ENCODE data around the gene ZNF217.
A peak's percentile ranks its signal among the peaks of the same experiment; 100 is the strongest.
"Not testable (repeated sequence)": the region's sequence is repeated elsewhere in the genome, so short reads cannot be mapped to it uniquely, and the experiment has no call there.

The ZNF217 gene

DNA sequence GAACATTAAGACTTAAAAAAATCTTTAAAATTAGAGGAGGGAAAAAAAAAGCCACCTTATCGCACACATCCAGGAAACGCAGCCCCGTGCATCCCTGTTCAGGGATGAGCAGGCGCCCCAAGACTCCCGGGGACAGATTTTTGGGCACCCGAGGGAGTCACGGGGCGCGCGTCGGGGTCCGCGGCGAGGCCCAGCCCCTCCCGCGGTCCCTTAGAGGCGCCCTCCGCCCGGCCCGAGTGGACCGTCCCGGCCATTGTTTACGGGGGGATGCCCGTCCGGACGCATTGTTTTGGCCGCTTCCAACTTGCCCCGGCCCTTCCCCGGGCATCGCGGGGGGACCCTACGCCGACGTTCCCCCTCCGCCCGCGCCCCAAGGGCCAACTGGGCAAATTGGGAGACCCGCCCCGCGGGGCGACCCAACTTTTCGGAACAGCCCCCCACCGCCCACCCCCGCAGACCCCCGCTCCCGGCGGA, 610 bp downstream of the ZNF217 start:
- H3K27ac Mint-ChIP-seq: peak overlapping the region; percentile 98 to 99 (median 99)

DNA sequence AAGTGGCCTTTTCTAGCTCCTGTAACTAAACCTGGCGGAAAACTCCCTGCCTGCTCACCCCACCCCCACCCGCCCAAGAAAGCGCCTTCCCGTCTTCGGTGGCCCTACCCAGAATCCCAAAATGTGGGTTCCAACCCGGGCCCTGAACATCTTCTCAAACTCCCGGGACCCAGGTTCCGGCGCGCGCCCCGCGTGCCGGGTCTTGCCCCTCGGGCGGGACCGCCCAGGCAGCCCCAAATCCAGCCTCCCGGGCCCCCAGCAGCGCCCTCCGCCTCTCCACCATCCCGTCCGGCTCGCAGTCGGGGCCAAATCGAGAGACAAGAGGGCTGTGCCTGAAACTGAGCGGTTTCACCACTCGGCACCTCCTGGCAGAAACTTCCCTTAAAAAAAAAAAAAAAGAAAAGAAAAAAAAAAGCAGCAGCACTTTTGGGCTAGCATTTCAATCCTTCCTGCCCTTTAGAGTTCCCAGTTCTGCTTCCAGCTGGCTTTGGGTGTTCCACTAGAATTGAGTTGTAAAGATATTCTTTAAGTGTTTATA, 1.1 kb downstream of the ZNF217 start:
- H3K9me3 Mint-ChIP-seq; H3K27me3 Mint-ChIP-seq (ENCODE audit: low read depth); H3K36me3 Mint-ChIP-seq (ENCODE audit: low read depth): not testable (repeated sequence)
- Mint-ChIP-seq H3K4me1 (peaks cover 64% of the 10 kb centered on the region), H3K27ac (peak overlapping the region; percentile 98 to 99 (median 99)), H3K4me3 (peak overlapping the region; percentile 90 to 99 (median 95))

More for the DNA sequence above, 610 bp downstream of the ZNF217 start:
- Mint-ChIP-seq H3K9me3 (no peaks in the 10 kb centered on the region), H3K36me3 (ENCODE audit: low read depth) (no peaks in the 10 kb centered on the region), H3K27me3 (ENCODE audit: low read depth) (no peaks in the 10 kb centered on the region), H3K4me3 (peak overlapping the region; percentile 90 to 99 (median 95)), H3K4me1 (peaks cover 68% of the 10 kb centered on the region)
- TF ChIP-seq, protein P1, sequence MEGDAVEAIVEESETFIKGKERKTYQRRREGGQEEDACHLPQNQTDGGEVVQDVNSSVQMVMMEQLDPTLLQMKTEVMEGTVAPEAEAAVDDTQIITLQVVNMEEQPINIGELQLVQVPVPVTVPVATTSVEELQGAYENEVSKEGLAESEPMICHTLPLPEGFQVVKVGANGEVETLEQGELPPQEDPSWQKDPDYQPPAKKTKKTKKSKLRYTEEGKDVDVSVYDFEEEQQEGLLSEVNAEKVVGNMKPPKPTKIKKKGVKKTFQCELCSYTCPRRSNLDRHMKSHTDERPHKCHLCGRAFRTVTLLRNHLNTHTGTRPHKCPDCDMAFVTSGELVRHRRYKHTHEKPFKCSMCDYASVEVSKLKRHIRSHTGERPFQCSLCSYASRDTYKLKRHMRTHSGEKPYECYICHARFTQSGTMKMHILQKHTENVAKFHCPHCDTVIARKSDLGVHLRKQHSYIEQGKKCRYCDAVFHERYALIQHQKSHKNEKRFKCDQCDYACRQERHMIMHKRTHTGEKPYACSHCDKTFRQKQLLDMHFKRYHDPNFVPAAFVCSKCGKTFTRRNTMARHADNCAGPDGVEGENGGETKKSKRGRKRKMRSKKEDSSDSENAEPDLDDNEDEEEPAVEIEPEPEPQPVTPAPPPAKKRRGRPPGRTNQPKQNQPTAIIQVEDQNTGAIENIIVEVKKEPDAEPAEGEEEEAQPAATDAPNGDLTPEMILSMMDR (IDR thresholded peaks at IDR 0.05; ENCODE audit: unreplicated experiment in 3 of 3): no peak

DNA sequence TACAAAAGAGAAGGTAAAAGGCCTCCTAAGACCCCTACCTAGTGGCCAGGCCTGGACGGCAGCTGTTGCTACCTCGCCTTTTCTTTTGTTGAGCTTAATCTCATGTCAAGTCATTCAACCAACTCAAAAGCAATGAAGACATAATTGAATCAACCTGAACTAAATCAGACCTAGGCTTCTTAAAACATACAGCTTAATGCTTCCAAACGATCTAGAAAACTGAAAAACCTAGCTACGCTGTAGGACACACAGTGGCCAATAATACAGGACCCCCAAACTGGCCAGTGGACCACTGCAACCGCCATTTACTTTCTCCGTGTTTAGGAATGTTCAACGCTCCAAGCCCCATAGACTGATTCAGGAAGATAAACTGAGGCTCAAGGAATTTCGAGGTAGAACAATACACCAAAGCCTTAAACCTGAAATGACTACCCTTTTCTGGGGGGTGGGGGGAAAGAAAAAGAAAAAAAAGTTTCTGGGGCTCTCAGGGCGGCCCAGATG, 1.6 kb downstream of the ZNF217 start:
- Mint-ChIP-seq H3K27ac (peak overlapping the region; percentile 98 to 99 (median 99)), H3K4me1 (peaks cover 59% of the 10 kb centered on the region), H3K4me3 (peak overlapping the region; percentile 90 to 99 (median 95))
- not testable (repeated sequence) for H3K27me3 Mint-ChIP-seq (ENCODE audit: low read depth); H3K36me3 Mint-ChIP-seq (ENCODE audit: low read depth); H3K9me3 Mint-ChIP-seq

DNA sequence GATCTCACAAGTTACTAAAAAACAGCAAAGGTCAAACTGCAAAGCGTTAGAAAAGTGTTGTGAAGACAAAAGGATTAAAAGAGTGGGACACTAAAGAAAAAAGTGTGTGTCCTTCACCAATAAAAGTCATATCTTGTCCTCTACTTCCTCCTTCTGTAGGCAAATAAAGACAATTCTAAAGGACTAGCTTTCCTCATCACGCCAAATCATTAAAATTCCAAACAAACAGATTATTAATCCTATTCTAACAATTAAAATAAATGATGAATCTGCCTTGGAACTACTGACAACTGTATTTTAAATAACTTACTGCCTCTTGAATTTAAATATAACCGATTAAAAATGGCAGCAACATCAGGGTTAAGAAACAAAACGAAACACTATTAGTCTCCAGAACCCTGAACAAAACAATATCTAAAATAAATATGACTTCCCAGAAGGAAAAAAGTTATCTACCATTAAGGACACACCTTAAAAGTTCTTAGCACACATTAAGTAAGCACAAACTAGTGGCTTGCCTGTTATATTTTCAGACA, 2.4 kb downstream of the ZNF217 start:
- peaks cover 58% of the 10 kb centered on the region for H3K4me1 Mint-ChIP-seq
- H3K9me3 Mint-ChIP-seq; H3K36me3 Mint-ChIP-seq (ENCODE audit: low read depth); H3K27me3 Mint-ChIP-seq (ENCODE audit: low read depth): not testable (repeated sequence)
- peak overlapping the region; percentile 98 to 99 (median 99) for H3K27ac Mint-ChIP-seq
- H3K4me3 Mint-ChIP-seq: peak overlapping the region; percentile 90 to 99 (median 95)

DNA sequence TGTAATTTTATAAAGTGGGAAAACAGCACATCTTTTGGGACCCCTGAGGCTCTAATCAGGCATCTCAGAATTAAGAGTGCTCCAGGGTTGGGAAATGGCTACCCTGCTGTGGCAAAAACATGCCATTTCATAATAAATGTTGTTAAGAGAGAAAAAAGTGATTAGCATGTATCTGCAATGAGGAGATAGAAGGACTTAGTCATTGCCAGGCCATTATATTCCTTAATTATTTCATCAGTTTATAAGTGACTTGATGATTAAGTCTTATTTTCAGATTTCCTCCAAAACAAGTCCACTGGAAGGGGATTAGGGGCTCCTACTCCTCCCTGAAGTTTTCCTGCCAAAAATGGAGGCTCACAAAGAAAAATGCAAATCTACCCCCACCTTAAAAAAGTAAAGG, 3.0 kb downstream of the ZNF217 start:
- not testable (repeated sequence) for H3K36me3 Mint-ChIP-seq (ENCODE audit: low read depth); H3K27me3 Mint-ChIP-seq (ENCODE audit: low read depth); H3K9me3 Mint-ChIP-seq

DNA sequence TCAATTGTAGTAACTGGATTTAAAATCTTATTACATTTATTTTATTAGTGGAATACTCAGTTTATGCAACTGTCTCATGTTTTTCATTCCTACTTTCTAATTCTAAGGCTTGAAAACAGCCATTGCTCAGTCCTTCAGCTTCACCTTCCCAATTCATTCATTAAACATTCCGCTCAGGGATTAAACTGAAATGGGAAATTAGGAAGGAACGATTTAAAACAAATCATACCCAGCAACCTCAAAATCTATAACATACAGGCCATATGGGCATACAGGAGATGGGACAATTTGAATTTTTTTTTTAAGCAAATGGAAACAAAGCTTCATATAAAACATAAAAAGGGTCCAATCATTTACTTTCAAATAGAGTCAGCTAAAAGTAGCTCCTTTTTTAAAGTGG, 3.5 kb downstream of the ZNF217 start:
- Mint-ChIP-seq H3K4me3 (peak overlapping the region; percentile 90 to 99 (median 95)), H3K27ac (peak overlapping the region; percentile 98 to 99 (median 99)), H3K4me1 (peaks cover 58% of the 10 kb centered on the region)
- not testable (repeated sequence) for H3K36me3 Mint-ChIP-seq (ENCODE audit: low read depth); H3K9me3 Mint-ChIP-seq; H3K27me3 Mint-ChIP-seq (ENCODE audit: low read depth)

More for the DNA sequence above, 3.0 kb downstream of the ZNF217 start:
- peaks cover 58% of the 10 kb centered on the region for H3K4me1 Mint-ChIP-seq
- peak overlapping the region; percentile 90 to 99 (median 95) for H3K4me3 Mint-ChIP-seq
- H3K27ac Mint-ChIP-seq: peak overlapping the region; percentile 98 to 99 (median 99)

DNA sequence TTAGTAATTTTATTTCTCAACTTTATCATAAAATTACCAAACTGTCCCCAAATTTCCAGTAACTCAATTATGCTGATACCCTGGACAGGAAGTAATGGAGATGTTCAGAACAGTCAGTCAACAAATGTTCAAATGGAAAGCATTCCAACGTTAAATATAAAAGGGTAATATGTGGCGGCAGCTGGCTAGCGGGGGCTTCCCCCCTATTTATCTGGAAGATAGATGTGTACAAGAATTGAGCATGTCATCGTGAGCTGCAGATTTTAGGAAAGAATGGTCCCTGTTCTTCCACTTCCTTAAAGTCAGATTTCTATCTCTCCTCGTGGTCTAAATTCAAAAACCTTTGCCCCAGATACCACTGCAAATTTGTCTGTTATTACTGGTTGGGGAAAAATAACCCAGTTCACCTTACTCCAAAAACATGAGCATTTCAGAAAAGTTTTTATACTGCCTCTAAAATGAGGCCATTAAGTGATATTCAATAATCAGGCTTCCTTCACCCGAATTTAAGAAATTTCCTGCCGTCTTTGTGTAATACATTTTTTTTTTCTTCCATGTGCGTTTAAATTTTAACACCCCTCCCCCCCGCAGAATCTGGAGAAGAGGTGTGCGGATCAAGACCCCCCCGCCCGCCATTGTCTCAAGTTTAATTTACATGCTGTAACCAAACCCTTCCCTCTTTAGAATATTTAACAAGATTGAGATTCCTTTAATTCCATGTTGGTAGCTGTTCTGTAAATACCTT, 4.1 kb downstream of the ZNF217 start:
- H3K9me3 Mint-ChIP-seq; H3K27me3 Mint-ChIP-seq (ENCODE audit: low read depth); H3K36me3 Mint-ChIP-seq (ENCODE audit: low read depth): not testable (repeated sequence)
- Mint-ChIP-seq H3K4me1 (peaks cover 55% of the 10 kb centered on the region), H3K4me3 (peak overlapping the region; percentile 90 to 99 (median 95)), H3K27ac (peak overlapping the region; percentile 98 to 99 (median 99))

DNA sequence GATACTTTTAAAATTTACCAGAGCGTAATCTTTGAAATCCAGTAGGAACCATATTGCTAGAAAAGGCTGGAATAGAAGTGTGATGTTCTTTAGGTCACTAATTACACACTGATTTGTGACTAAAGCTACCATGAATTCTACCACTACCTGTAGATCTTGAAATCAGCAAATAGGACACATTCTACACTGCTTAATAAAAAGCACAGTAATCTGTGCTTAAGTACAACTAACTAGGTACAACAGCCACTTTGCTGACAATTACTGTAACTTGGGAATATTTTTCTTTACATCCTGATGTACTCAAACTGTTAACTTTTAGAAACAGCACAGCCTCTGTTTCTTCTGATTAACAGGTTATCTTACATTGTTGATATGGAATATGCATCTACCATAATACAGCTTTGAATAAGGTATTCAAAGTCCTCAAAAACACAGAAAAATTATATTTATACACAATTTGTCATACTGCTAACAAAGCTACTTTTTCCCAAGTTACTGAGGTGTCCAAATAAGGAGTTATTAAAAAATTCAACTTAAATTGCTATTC, 6.4 kb downstream of the ZNF217 start:
- H3K9me3 Mint-ChIP-seq; H3K27me3 Mint-ChIP-seq (ENCODE audit: low read depth); H3K36me3 Mint-ChIP-seq (ENCODE audit: low read depth); H3K4me3 Mint-ChIP-seq: not testable (repeated sequence)
- Mint-ChIP-seq H3K4me1 (peaks cover 67% of the 10 kb centered on the region), H3K27ac (peak overlapping the region in 1 of 3 experiments; percentile 69)

DNA sequence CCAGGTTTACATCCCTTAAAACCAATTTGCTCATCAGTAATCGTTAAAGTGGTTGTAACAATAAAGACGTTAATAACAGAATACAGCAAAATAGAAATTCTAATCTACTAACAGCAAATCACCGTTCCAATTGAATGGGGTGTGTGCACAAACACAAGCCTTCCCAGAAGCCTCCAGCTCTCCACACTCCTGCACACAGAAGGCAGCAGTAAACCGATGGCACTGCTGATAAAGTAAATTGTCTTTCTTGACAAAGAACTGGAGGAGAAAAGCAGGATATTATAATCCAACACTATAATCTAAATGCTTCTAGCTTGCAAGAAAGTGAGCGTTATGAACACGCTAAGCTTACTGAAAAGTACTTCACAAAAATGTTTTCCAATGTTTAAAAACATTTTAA, 7.0 kb downstream of the ZNF217 start:
- Mint-ChIP-seq H3K9me3 (no peaks in the 10 kb centered on the region), H3K27me3 (ENCODE audit: low read depth) (no peaks in the 10 kb centered on the region), H3K36me3 (ENCODE audit: low read depth) (peaks cover 13% of the 10 kb centered on the region)

DNA sequence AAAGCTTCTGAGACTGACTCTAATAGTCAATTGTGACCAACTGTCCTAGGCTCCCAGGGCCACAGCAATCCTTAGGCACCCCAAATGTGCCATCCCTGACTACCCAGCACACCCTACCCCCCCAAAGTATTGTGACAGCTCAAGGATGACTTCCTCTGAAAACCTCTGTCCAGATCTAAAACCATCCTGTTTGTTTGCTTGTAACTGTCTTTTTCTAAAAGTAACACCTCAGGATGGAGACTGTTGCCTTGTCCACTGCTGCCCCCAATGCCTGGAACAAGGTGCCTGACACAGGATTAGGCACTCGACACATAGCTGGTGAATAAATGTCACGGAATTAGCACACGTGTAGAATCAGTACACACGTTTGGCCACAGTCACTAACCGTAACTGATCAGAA, 7.7 kb downstream of the ZNF217 start:
- Mint-ChIP-seq H3K4me1 (peaks cover 54% of the 10 kb centered on the region), H3K27ac (peak overlapping the region; percentile 62 to 82 (median 69)), H3K36me3 (ENCODE audit: low read depth) (peaks cover 13% of the 10 kb centered on the region)
- H3K9me3 Mint-ChIP-seq; H3K4me3 Mint-ChIP-seq; H3K27me3 Mint-ChIP-seq (ENCODE audit: low read depth): not testable (repeated sequence)

More for the DNA sequence above, 7.0 kb downstream of the ZNF217 start:
- H3K27ac Mint-ChIP-seq: peak overlapping the region; percentile 13 to 82 (median 69)
- peaks cover 62% of the 10 kb centered on the region for H3K4me1 Mint-ChIP-seq
- TF ChIP-seq, protein P1 (IDR thresholded peaks at IDR 0.05; ENCODE audit: unreplicated experiment in 3 of 3): no peak
- no peak overlapping the region for H3K4me3 Mint-ChIP-seq

DNA sequence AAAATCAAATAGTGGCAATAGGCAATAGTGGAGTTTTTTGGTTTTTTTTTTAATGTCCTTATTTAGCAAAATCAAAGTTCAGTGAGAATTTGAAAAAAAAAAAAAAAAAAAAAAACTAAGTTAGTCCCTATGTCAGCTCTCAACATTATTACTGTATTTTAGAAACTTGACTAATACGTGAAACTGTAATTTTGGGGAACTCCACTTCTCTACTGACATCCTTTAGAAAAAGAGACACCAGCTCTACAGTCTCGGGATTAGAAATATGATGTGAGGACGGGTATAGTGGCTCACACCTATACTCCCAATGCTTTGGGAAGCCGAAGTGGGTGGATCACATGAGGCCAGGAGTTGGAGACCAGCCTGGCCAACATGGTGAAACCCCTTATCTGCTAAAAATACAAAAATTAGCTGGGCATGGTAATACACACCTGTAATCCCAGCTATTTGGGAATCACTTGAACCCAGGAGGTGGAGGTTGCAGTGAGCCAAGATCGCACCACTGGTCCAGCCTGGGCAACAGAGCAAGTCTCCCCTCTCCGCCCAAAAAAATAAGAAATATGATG, 8.6 kb downstream of the ZNF217 start:
- not testable (repeated sequence) for H3K9me3 Mint-ChIP-seq; H3K27me3 Mint-ChIP-seq (ENCODE audit: low read depth)

DNA sequence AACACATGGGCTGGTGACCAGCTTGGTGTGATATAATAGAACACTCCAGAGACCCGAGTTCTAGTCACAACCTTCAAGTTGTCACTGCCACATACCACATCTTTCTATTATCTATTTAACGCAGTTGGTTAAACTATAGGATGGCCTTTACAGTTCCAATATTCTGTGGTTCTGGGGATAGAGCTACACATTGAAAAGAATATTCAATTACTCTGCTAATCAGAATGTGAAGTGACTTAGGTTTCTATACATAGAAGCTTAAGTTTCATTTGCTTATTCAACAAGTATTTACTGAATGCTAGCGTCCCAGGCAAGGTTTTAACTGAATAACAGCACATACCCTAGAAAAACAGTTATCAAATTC, 9.1 kb downstream of the ZNF217 start:
- peaks cover 54% of the 10 kb centered on the region for H3K4me1 Mint-ChIP-seq

More for the DNA sequence above, 8.6 kb downstream of the ZNF217 start:
- H3K4me1 Mint-ChIP-seq: peaks cover 54% of the 10 kb centered on the region
- H3K4me3 Mint-ChIP-seq: not testable (repeated sequence)
- peak overlapping the region in 1 of 3 experiments; percentile 69 for H3K27ac Mint-ChIP-seq
- H3K36me3 Mint-ChIP-seq (ENCODE audit: low read depth): peaks cover 21% of the 10 kb centered on the region

More for the DNA sequence above, 9.1 kb downstream of the ZNF217 start:
- H3K9me3 Mint-ChIP-seq; H3K4me3 Mint-ChIP-seq; H3K27me3 Mint-ChIP-seq (ENCODE audit: low read depth): not testable (repeated sequence)
- Mint-ChIP-seq H3K27ac (peak overlapping the region in 1 of 3 experiments; percentile 37), H3K36me3 (ENCODE audit: low read depth) (peaks cover 24% of the 10 kb centered on the region)

Measured in nephron (organoid).